NB4 (cell line): ENCODE data around the gene HS6ST3.

Experiments used
- POLR2A ChIP-seq: IDR thresholded peaks from 2 replicates; pipeline ENCODE4 v1.6.1; 2011; ENCODE audit warnings: mild to moderate bottlenecking; ENCODE audit not compliant: insufficient read length; ENCODE audit errors: extremely low read depth
- TF ChIP-seq, protein P1 (sequence below): IDR thresholded peaks from one replicate; pipeline ENCODE4 v1.5.1; 2012; ENCODE audit warnings: low read depth, low read length
- TF ChIP-seq, protein P2 (sequence below): IDR thresholded peaks from 2 replicates; pipeline ENCODE4 v1.6.1; 2011; ENCODE audit warnings: low read depth, low read length

- TF ChIP-seq, protein P1, sequence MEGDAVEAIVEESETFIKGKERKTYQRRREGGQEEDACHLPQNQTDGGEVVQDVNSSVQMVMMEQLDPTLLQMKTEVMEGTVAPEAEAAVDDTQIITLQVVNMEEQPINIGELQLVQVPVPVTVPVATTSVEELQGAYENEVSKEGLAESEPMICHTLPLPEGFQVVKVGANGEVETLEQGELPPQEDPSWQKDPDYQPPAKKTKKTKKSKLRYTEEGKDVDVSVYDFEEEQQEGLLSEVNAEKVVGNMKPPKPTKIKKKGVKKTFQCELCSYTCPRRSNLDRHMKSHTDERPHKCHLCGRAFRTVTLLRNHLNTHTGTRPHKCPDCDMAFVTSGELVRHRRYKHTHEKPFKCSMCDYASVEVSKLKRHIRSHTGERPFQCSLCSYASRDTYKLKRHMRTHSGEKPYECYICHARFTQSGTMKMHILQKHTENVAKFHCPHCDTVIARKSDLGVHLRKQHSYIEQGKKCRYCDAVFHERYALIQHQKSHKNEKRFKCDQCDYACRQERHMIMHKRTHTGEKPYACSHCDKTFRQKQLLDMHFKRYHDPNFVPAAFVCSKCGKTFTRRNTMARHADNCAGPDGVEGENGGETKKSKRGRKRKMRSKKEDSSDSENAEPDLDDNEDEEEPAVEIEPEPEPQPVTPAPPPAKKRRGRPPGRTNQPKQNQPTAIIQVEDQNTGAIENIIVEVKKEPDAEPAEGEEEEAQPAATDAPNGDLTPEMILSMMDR = no peak
- no peak for TF ChIP-seq POLR2A
- TF ChIP-seq, protein P2, sequence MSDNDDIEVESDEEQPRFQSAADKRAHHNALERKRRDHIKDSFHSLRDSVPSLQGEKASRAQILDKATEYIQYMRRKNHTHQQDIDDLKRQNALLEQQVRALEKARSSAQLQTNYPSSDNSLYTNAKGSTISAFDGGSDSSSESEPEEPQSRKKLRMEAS = no peak
These were observed 610.8 kb downstream of the HS6ST3 start for GRCh38 chr13:96700657-96701056.
